Choroid plexus epithelial cell (primary cell): Measurements from ENCODE around the gene ARSJ.

Source experiments
- DNase-seq: peaks from one replicate; pipeline ENCODE4 v3.0.0-alpha.2; 2010; ENCODE audit warnings: low read depth
- H3K4me3 ChIP-seq: 2 replicates; pipeline ENCODE4 v1.5.1; 2011; ENCODE audit warnings: low read depth, mild to moderate bottlenecking, control low read depth, low read length, moderate library complexity
- TF ChIP-seq, protein P1 (sequence below): conservative IDR thresholded peaks from 2 replicates; pipeline ENCODE4 v1.5.1; 2011; ENCODE audit warnings: low read depth, mild to moderate bottlenecking, control low read depth, inconsistent platforms, low read length, moderate library complexity

Gene ARSJ

DNA sequence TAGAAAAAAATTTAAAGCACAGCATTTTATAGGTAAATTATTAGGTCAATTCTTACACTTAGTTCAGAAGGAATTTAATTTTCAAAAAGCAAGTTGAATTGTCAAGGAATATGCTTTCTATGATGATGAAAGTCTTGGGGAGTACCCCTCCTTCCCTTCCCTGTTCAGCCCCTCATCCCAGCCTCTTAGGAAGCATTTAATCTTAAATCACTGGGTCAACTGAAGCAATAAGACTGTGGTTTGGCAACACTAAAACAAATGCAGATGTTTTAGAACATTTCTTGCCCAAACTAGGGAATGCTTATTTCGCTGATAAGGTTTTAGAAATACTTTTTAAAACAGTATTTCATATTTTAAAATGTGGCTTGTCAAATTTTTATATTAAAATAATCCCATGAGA is 19.1 kb upstream of the ARSJ start:
- H3K4me3 ChIP-seq = no peak overlapping the region
- TF ChIP-seq, protein P1, sequence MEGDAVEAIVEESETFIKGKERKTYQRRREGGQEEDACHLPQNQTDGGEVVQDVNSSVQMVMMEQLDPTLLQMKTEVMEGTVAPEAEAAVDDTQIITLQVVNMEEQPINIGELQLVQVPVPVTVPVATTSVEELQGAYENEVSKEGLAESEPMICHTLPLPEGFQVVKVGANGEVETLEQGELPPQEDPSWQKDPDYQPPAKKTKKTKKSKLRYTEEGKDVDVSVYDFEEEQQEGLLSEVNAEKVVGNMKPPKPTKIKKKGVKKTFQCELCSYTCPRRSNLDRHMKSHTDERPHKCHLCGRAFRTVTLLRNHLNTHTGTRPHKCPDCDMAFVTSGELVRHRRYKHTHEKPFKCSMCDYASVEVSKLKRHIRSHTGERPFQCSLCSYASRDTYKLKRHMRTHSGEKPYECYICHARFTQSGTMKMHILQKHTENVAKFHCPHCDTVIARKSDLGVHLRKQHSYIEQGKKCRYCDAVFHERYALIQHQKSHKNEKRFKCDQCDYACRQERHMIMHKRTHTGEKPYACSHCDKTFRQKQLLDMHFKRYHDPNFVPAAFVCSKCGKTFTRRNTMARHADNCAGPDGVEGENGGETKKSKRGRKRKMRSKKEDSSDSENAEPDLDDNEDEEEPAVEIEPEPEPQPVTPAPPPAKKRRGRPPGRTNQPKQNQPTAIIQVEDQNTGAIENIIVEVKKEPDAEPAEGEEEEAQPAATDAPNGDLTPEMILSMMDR = no peak
- no peak for DNase-seq

DNA sequence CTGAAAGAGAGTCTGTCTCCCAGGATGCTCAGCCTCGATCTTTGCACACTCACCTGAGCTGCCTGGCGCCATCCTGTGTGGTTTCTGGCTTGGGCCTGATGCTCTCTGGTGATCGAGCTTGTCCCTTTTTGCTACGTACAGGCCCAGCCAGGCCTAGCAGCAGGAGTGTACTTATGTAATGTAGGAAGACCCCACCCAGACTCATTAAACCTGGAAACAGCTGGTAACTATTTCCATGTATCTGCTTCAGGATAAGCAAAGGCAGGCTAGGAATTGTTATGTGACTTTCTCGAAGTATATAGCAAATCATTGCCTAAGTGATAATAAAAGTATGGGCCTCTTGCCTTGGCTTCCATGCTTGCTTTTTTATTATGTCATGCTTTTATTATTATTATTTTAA is 18.6 kb upstream of the ARSJ start:
- H3K4me3 ChIP-seq = no peak overlapping the region
- TF ChIP-seq, protein P1 = no peak
- DNase-seq = no peak

DNA sequence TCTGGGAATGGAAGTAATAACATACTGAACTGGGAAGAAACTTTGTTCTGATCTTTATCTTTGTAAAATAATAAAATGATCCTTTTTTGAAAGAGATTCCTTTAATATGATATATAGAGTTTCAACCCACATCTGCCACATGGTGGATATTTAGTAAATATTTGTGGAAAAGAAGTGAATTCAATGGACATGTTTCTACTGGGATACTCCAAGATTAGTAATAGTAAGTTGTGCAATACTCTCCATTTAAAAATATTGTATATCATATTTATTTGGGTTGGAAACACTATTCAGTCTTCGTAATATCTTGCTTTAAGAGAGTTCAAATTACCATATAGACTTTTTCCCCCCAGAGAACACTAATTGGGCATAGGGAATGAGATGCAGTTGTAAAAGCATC is 17.8 kb upstream of the ARSJ start:
- no peak for DNase-seq
- no peak overlapping the region for H3K4me3 ChIP-seq
- TF ChIP-seq, protein P1 = no peak

DNA sequence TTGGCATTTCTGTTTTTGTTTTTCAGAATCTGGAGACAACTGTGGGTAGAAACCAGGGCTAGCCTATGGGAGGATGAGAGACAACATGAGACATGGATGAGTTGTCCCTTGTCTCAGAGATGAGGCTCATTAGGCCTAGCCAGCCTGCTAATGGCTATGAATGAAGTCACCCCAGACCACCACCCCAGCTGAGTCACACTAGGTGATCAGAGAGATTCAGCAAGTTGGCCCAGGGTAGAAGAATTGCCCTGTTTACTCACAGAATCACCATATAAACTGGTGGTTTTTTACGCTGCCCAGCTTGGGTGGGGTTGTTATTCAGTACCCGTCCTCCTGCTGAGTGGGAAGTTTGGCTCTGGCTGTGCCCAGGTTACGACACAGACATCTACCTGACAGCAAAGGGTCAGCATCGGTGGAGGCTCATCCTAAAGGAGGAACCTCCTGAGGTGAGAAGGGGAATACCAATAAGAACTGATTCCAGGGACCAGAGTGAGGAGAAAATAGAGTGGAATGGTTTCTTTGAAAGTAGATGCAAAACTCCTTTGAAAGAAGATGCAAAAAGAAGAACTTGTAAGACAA is 17.2 kb upstream of the ARSJ start:
- TF ChIP-seq, protein P1 = no peak
- no peak overlapping the region for H3K4me3 ChIP-seq
- no peak for DNase-seq

DNA sequence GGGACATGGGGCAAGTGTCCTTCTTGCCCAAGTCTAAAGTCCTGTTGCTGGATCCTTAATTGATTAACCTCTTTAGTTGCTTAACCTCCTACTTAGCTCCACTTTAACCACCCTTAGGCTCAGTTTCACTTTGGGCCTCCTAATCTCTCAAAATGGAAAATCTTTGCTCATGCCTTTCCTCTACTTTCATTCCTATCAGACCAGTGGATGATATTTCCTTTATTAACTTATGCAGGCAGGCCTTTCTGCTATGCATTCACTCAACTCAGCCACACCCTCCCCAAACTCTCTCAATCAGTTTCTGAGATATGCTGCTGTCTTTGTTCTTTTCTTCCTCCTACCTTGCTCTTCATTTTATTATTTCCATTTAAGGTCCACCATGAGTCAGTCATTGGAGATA is 14.4 kb upstream of the ARSJ start:
- no peak for DNase-seq
- H3K4me3 ChIP-seq = no peak overlapping the region
- TF ChIP-seq, protein P1 = no peak

DNA sequence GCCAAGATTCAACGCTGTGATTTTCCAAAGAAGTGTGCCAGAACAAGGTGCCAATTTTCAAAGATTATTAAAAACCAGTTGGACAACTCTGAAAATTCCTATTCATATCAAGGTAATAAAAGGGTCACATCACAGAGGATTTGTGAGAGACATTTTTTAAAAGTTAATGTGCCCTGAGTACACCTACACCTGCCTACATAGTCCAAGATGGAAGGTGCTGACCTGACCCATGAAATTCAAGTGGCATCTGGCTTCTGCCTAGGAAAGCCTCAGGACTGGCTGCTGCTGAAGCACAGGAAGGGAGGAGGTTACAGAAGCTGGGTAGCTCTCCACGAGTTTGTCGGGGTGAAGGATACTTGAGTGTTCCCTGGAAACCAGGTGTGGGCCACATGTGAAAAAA is 11.4 kb upstream of the ARSJ start:
- no peak overlapping the region for H3K4me3 ChIP-seq
- no peak for DNase-seq
- TF ChIP-seq, protein P1 = no peak

DNA sequence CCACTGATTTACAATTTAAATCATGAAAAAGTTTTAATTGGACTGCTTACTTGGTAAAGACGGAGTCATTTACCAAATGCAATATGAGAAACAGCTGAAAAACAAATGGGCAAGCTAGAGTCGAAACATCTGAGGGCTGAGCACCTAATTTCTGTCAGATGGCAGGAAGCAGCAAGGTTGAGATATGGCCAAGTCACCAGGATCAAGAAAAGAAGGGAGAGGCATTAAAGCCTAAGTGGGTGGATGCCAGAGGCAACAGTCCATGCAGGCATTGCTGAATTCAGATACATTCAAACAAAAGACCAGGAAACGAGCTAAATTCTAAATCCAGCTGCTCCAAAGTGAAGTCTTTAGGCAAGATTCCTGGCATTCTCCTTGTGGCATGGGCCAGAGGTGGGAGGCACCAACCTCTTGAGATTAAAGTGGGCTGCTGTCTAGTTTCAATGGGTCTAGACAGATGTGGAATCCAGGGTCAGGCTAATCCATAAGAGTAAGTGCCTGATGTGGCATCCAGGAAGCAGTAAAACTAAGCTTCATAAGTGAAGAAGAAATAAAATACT is 8.0 kb upstream of the ARSJ start:
- H3K4me3 ChIP-seq = no peak overlapping the region
- TF ChIP-seq, protein P1 = no peak
- DNase-seq = no peak
